DMS 273 (cell line): Measurements from ENCODE around the gene ANKS3.

Source experiments
- DNase-seq: peaks from one replicate; lab custom pipeline; 2025; ENCODE audit not compliant: unreplicated experiment; lab: John Stamatoyannopoulos, UW

The ANKS3 gene

DNA sequence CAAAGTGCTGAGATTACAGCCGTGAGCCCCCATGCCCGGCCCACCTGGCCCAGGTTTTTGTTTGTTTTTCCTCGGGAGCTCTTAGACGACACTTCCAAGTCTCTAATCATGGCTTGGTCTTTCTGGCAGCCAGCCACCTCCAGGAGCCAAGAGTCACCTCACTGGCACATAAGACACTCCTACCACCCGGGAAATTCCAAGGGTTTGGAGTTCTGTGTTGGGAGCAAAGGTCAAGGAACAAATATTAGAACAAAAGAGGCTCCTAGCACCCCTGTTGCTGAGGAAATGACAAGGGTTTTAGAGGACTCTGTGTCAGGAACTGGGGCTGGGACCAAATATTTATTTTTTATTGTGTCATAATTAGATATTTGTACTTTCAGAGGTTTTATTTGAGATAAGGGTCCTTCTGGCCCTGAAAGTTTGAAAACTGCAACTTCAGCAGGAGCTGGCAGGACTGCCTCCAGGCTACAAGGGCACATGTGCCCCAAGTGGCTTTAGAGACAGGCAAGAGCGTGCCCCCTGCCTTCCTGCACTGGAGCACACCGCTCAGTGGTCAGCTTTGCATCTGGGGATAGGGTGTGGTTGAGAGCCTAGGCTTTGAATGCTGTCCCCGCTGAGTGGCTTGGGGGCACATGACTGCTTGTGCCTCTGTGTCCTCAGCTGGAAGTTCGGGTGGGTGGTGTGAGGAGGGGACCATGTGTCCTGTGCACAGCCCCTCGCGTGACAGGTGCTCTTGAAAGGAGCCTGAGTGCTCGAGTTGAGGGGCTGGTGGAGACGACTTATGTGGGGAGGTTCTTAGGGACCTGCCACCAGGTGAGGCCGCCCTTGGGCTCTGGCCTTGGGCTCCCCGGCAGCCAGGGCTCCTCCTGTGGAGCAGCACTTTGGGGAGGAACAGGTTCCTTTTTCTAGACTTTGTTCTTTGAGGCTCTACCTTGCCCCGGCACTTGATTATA is 79.8 kb downstream of the ANKS3 start:
- no peak for DNase-seq

DNA sequence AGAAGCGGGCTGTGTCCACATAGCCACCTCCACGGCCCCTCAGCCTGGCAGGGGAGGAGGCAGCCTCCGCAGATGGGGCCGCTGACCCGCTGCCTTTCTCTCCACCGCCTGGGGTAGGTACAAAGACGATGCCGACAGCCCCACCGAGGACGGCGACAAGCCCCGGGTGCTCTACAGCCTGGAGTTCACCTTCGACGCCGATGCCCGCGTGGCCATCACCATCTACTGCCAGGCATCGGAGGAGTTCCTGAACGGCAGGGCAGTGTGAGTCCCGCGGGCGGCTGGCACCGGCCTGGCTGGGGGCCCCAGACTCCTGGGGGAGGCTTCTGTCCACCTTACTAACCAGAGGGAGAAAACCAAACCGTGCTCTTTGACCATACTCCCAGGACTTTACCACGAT is 81.5 kb downstream of the ANKS3 start:
- DNase-seq: no peak

DNA sequence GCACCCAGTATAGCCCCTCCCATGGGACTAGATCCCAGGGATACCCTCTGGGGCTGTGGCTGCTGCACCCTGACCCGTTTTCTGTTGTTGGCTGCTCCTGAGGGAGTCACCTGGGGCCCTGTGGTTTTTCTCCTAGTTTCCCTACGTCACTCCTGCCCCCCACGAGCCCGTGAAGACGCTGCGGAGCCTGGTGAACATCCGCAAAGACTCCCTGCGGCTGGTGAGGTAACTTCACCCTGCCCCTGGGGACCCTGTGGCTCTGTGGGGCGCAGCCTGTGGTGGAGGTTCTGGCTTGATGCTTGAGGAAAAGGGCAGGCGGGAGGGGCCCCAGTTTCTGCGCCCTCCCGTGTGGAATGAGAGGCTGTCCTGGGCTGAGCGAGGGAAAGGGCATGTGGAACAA is 82.2 kb downstream of the ANKS3 start:
- no peak for DNase-seq

DNA sequence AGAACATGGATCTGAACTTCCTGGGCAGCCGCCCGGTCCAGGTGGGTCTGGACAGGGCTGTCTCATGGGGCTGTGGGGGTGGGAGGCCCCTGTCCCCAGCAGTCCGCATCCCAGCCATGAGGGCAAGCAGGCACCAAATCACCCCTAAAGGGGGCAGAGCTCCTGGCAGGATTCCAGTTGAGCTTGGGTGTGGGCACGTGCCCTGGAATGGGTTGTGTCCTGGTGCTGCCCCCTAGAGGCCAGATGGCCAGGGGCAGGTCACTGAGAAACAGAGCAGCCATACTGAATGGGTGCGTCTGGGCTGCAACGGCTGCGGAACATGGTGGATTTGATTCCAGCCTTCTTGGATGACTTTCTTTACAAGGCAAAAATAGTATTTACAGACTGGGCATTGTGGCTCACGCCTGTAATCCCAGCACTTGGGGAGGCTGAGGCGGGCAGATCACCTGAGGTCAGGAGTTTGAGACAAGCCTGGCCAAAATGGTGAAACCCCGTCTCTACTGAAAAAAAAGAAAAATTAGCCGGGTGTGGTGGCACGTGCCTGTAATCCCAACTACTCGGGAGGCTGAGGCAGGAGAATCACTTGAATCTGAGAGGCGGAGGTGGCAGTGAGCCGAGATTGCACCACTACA is 83.5 kb downstream of the ANKS3 start:
- DNase-seq: peak; percentile 95

GRCh38 chr16:4649744-4650442 is 84.2 kb downstream of the ANKS3 start:
- DNase-seq: no peak

DNA sequence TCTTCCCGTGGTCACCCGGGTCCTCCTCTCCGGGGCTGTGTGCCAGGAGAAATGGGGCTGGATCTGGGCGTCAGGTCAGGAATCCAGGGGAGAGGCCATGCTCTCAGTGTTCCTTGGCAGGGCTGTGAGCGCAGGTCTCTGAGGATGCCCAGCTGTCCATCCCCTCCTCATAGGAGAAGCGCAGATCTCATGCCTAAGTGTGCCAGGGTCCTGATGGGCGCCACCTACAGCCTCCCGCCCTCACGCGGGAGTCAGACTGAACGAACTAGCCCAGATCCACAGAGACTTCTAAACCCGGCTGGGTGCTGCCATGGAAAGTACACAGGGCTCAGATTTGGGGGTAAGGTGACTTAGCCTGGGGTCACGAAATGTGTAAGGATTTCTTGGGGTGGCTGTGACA is 85.2 kb downstream of the ANKS3 start:
- no peak for DNase-seq

DNA sequence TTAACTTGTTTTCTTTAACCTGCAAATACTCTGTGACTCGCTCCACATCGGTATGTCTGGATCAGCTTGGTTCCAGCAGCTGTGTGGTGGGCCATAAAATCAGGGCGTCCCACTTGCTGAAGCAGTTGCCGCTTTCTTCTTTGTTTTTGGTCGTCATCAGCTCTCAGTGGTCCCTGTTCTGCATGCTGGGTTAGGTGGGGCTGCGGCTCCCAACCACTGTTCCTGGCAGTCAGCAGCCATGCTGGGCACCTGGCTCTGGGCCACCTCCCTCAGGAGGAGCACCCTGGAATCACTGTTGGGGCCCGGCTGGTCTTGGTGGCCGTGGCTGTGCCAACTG is 86.5 kb downstream of the ANKS3 start:
- no peak for DNase-seq

- no peak for DNase-seq
Observed at GRCh38 chr16:4646773-4647643, 87.1 kb downstream of the ANKS3 start.
